Mesenchymal stem cell (in vitro differentiated cells and primary cell): Measurements from ENCODE around the gene SH2D7. TPM values are rescaled to one million over a fixed set of nuclear protein-coding genes. Genes with fewer than 3 reads are reported as not detected.

Experiments
- DNase-seq: peaks from one replicate; pipeline ENCODE4 v3.0.0-alpha.2; 2013
- H2AFZ ChIP-seq: one replicate; pipeline ENCODE4 v1.6.1; 2013; ENCODE audit warnings: low read depth, mild to moderate bottlenecking, control low read depth, inconsistent platforms, low read length, moderate library complexity
- H2AK5ac ChIP-seq: 2 replicates; pipeline ENCODE4 v1.6.1; 2013; ENCODE audit warnings: low read length, moderate library complexity, mild to moderate bottlenecking, inconsistent platforms; ENCODE audit not compliant: severe bottlenecking
- H2BK120ac ChIP-seq: one replicate; pipeline ENCODE4 v1.6.1; 2013; ENCODE audit warnings: low read depth, mild to moderate bottlenecking, inconsistent platforms, low read length, moderate library complexity
- H2BK12ac ChIP-seq, 2 experiments: one replicate each; pipeline ENCODE4 v1.6.1; 2013; ENCODE audit warnings: inconsistent platforms in 2 of 2, low read length in 2 of 2, mild to moderate bottlenecking in 2 of 2, moderate library complexity in 2 of 2, control low read depth in 1 of 2
- H2BK15ac ChIP-seq: one replicate; pipeline ENCODE4 v1.6.1; 2013; ENCODE audit warnings: mild to moderate bottlenecking, low read depth, inconsistent platforms; ENCODE audit not compliant: poor library complexity, severe bottlenecking
- H2BK5ac ChIP-seq: 2 replicates; pipeline ENCODE4 v1.6.1; 2013; ENCODE audit warnings: low read depth, mild to moderate bottlenecking, low read length, control low read depth, inconsistent platforms; ENCODE audit not compliant: poor library complexity, severe bottlenecking
- H3K14ac ChIP-seq, 2 experiments: one replicate each; pipeline ENCODE4 v1.6.1; 2013; ENCODE audit warnings: inconsistent platforms in 2 of 2, low read length in 2 of 2, control low read depth in 1 of 2, mild to moderate bottlenecking in 1 of 2, moderate library complexity in 1 of 2
- H3K18ac ChIP-seq, 2 experiments: one replicate each; pipeline ENCODE4 v1.6.1; 2013; ENCODE audit warnings: inconsistent platforms in 2 of 2, low read length in 2 of 2, control low read depth in 1 of 2, low read depth in 1 of 2, mild to moderate bottlenecking in 1 of 2
- H3K23ac ChIP-seq, 2 experiments: one replicate each; pipeline ENCODE4 v1.6.1; 2013; ENCODE audit warnings: inconsistent platforms in 2 of 2, low read length in 2 of 2, mild to moderate bottlenecking in 2 of 2, moderate library complexity in 2 of 2, control low read depth in 1 of 2
- H3K27ac ChIP-seq: 2 replicates; pipeline ENCODE4 v1.5.1; 2013; ENCODE audit warnings: mild to moderate bottlenecking, moderate library complexity, low read length, control low read depth, inconsistent platforms; ENCODE audit not compliant: poor library complexity, severe bottlenecking
- H3K27me3 ChIP-seq, 2 experiments: 2 replicates each; pipeline versions ENCODE4 v1.6.1 to v1.7.0; 2013; ENCODE audit warnings: low read length in 2 of 2, mild to moderate bottlenecking in 2 of 2, moderate library complexity in 2 of 2, control low read depth in 1 of 2, inconsistent platforms in 1 of 2; ENCODE audit not compliant: control insufficient read depth in 1 of 2, insufficient read depth in 1 of 2
- H3K36me3 ChIP-seq, 2 experiments: 2 replicates each; pipeline versions ENCODE4 v1.6.1 to v1.7.0; 2013; ENCODE audit warnings: low read length in 2 of 2, control low read depth in 1 of 2, inconsistent platforms in 1 of 2, low read depth in 1 of 2, mild to moderate bottlenecking in 1 of 2; ENCODE audit not compliant: insufficient read depth in 2 of 2, control insufficient read depth in 1 of 2
- H3K4ac ChIP-seq, 2 experiments: one replicate each; pipeline ENCODE4 v1.6.1; 2013; ENCODE audit warnings: inconsistent platforms in 2 of 2, low read length in 2 of 2, mild to moderate bottlenecking in 2 of 2, moderate library complexity in 2 of 2, control low read depth in 1 of 2, low read depth in 1 of 2
- H3K4me1 ChIP-seq: 2 replicates; pipeline ENCODE4 v1.6.1; 2013; ENCODE audit warnings: low read depth, low read length, control low read depth; ENCODE audit not compliant: control insufficient read depth, insufficient read depth
- H3K4me2 ChIP-seq: 2 replicates; pipeline ENCODE4 v1.6.1; 2013; ENCODE audit warnings: low read length, mild to moderate bottlenecking, inconsistent platforms; ENCODE audit not compliant: poor library complexity, severe bottlenecking
- H3K4me3 ChIP-seq, 2 experiments: 2 replicates each; pipeline versions ENCODE4 v1.5.1 to v1.7.0; 2013; ENCODE audit warnings: low read length in 2 of 2, mild to moderate bottlenecking in 2 of 2, control low read depth in 1 of 2, low read depth in 1 of 2; ENCODE audit not compliant: insufficient read depth in 1 of 2
- H3K79me1 ChIP-seq: replicated peaks from 2 replicates; pipeline ENCODE4 v1.6.1; 2013; ENCODE audit warnings: mild to moderate bottlenecking, control low read depth, low read length, inconsistent platforms; ENCODE audit not compliant: poor library complexity, severe bottlenecking
- H3K9ac ChIP-seq: 2 replicates; pipeline ENCODE4 v1.7.0; 2013; ENCODE audit warnings: mild to moderate bottlenecking, low read length, moderate library complexity
- H3K9me3 ChIP-seq: 2 replicates; pipeline ENCODE4 v1.7.0; 2013; ENCODE audit warnings: mild to moderate bottlenecking, low read length; ENCODE audit not compliant: control insufficient read depth
- H4K8ac ChIP-seq: one replicate; pipeline ENCODE4 v1.6.1; 2013; ENCODE audit warnings: inconsistent platforms, mild to moderate bottlenecking, low read length, moderate library complexity
- H4K91ac ChIP-seq: one replicate; pipeline ENCODE4 v1.6.1; 2013; ENCODE audit warnings: mild to moderate bottlenecking, low read length, inconsistent platforms
- WGBS: methylation state at CpG from one replicate; pipeline ENCODE4 v1.1.7; 2013; ENCODE audit warnings: mixed read lengths; 5-methylcytosine and 5-hydroxymethylcytosine counted together
- polyA plus RNA-seq, 2 experiments: library from polyadenylated mRNA; stranded (reverse); fragments of 200-250 nt; gene quantifications; one replicate each; pipeline ENCODE4 v1.2.3, GENCODE V29; 2013

Gene SH2D7
- 0.01 TPM for polyA plus RNA-seq (2013, experiment 1 of 2)
- polyA plus RNA-seq (2013, experiment 2 of 2), result 0.01 TPM

GRCh38 chr15:78092261-78093041 lies at the start of gene SH2D7:
Gene SH2D7 (plus strand): TSS chr15:78092561. CDS start chr15:78092585, 24 bp downstream.
- Histone ChIP-seq H2BK120ac (peak within 1 kb of the TSS; percentile 23), H4K91ac (peak within 1 kb of the TSS; percentile 84), H3K14ac (peak within 1 kb of the TSS in 1 of 2 experiments; percentile 71), H3K9ac (no peak within 1 kb of the TSS), H3K4me1 (peaks cover 27% of the 10 kb centered on the region), H2BK15ac (no peak within 1 kb of the TSS), H3K79me1 (no peaks in the 10 kb centered on the region), H2AFZ (no peak within 1 kb of the TSS), H3K4me2 (no peak within 1 kb of the TSS), H3K9me3 (no peaks in the 10 kb centered on the region), H2BK5ac (peak within 1 kb of the TSS; percentile 78), H2AK5ac (peak within 1 kb of the TSS; percentile 96), H3K23ac (no peak within 1 kb of the TSS), H3K27me3 (peaks cover 0 to 32% of the 10 kb centered on the region in 2 experiments), H3K4ac (peak within 1 kb of the TSS; percentile 3 to 47), H4K8ac (peak within 1 kb of the TSS; percentile 45), H2BK12ac (peak within 1 kb of the TSS; percentile 43 to 72), H3K27ac (peak within 1 kb of the TSS; percentile 83), H3K36me3 (no peaks in the 10 kb centered on the region), H3K4me3 (no peak within 1 kb of the TSS), H3K18ac (peak within 1 kb of the TSS; percentile 6 to 71)
- WGBS, result 90% methylated on average over 11 of the region's 11 CpGs
- DNase-seq, result peak; percentile 32

DNA sequence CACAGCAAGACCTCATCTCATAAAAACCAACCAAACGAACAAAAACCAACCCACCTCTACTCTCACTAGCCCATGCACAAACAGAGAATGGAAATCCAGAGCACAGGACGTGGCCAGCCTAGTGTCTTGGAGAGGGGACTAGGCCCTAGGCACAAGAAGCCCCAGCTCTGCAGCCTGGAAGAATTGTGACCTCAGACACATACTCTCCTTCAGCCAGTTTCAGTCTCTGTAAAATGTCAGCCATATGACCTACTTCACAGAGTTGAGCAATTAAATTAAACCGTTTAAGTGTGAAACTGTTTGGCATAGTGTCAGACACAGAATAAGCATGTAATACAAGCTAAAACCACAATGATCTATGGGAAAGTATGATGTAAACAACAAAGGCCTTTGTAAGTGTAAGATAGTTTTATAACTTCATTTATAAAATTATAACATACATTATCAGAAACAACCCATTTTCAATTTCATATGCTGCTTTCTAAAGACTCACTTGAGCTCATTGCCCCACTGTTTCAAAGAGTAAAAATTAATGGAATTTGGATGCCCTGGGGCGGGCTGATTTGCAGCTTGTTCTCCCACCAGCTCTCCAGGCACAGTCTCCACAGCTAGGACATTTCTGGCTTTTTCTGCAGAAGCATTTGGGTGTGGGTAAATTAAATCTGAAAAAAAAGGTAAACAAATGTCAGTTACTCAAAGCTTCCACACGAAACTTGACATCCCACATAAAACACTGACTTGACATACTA lies 47.8 kb upstream of the SH2D7 start:
- no peak overlapping the region for H2BK120ac ChIP-seq
- no peak overlapping the region for H2BK5ac ChIP-seq
- H2AK5ac ChIP-seq, result no peak overlapping the region
- WGBS, result 84% methylated on average over 2 of the region's 5 CpGs
- peaks cover 33% of the 10 kb centered on the region for H3K79me1 ChIP-seq
- no peak overlapping the region for H2AFZ ChIP-seq
- no peak overlapping the region for H3K9ac ChIP-seq
- no peaks in the 10 kb centered on the region for H3K27me3 ChIP-seq
- H2BK15ac ChIP-seq, result no peak overlapping the region
- no peaks in the 10 kb centered on the region for H3K9me3 ChIP-seq
- H3K27ac ChIP-seq, result no peak overlapping the region
- no peak overlapping the region for H3K14ac ChIP-seq
- peaks cover 19% of the 10 kb centered on the region for H3K4me1 ChIP-seq
- no peak overlapping the region for H3K4me3 ChIP-seq
- no peak overlapping the region for H2BK12ac ChIP-seq
- DNase-seq, result peak; percentile 58
- H3K4ac ChIP-seq, result no peak overlapping the region
- no peak overlapping the region for H4K8ac ChIP-seq
- H4K91ac ChIP-seq, result no peak overlapping the region
- H3K4me2 ChIP-seq, result no peak overlapping the region
- H3K23ac ChIP-seq, result no peak overlapping the region
- H3K18ac ChIP-seq, result no peak overlapping the region
- H3K36me3 ChIP-seq, result peaks cover 40% of the 10 kb centered on the region in 2 experiments

GRCh38 chr15:78045189-78045588 lies 47.2 kb upstream of the SH2D7 start:
- Histone ChIP-seq H2BK15ac (no peak overlapping the region), H3K4me3 (no peak overlapping the region), H3K27ac (no peak overlapping the region), H3K9ac (no peak overlapping the region), H3K27me3 (no peaks in the 10 kb centered on the region), H3K4ac (no peak overlapping the region), H3K4me2 (no peak overlapping the region), H3K4me1 (peaks cover 20% of the 10 kb centered on the region), H3K14ac (no peak overlapping the region), H3K23ac (no peak overlapping the region), H3K18ac (no peak overlapping the region), H3K79me1 (peaks cover 27% of the 10 kb centered on the region), H2AK5ac (no peak overlapping the region), H2AFZ (no peak overlapping the region), H4K91ac (no peak overlapping the region), H2BK5ac (no peak overlapping the region), H2BK120ac (no peak overlapping the region), H2BK12ac (no peak overlapping the region), H3K36me3 (peaks cover 34 to 35% of the 10 kb centered on the region in 2 experiments), H3K9me3 (no peaks in the 10 kb centered on the region), H4K8ac (no peak overlapping the region)
- no CpG with 5 or more reads among the region's 1 CpG for WGBS
- peak; percentile 17 for DNase-seq

GRCh38 chr15:78046796-78047341 lies 45.5 kb upstream of the SH2D7 start:
- no peak overlapping the region for H3K4me2 ChIP-seq
- no peak overlapping the region for H2AFZ ChIP-seq
- H2BK120ac ChIP-seq, result no peak overlapping the region
- peak overlapping the region; percentile 83 for H3K9ac ChIP-seq
- H3K18ac ChIP-seq, result peak overlapping the region in 1 of 2 experiments; percentile 18
- peaks cover 33 to 41% of the 10 kb centered on the region in 2 experiments for H3K36me3 ChIP-seq
- no peak overlapping the region for H3K4me3 ChIP-seq
- H3K9me3 ChIP-seq, result no peaks in the 10 kb centered on the region
- WGBS, result 82% methylated on average over 5 of the region's 5 CpGs
- peak overlapping the region; percentile 4 for H4K8ac ChIP-seq
- peaks cover 23% of the 10 kb centered on the region for H3K4me1 ChIP-seq
- no peaks in the 10 kb centered on the region for H3K27me3 ChIP-seq
- peak overlapping the region; percentile 19 for H3K27ac ChIP-seq
- DNase-seq, result peak; percentile 38
- no peak overlapping the region for H3K23ac ChIP-seq
- no peak overlapping the region for H2BK15ac ChIP-seq
- peak overlapping the region in 1 of 2 experiments; percentile 59 for H2BK12ac ChIP-seq
- peaks cover 25% of the 10 kb centered on the region for H3K79me1 ChIP-seq
- no peak overlapping the region for H2AK5ac ChIP-seq
- H3K14ac ChIP-seq, result peak overlapping the region in 1 of 2 experiments; percentile 26
- no peak overlapping the region for H4K91ac ChIP-seq
- H3K4ac ChIP-seq, result peak overlapping the region in 1 of 2 experiments; percentile 37
- H2BK5ac ChIP-seq, result no peak overlapping the region
